ENCODE data around the gene DMAC2L.

The DMAC2L gene

DNA sequence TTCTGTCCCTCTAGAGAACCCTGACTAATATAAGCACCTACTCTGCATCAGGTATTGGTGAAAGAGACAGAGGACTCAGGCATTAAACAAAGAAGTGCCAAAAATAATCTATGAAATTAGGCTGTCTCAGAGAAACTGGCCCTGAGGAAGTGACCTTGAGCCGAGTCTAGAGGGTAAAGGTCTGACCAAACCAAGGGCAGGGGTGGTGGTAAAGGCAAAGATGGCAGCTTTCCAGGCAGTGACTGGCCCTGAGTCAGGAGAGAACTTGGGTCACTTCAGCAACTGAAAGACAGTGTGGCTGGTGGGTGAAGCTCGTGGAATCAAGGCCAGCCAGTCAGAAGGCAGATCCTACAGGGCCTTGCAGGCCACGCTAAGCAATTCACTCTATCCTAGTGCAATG lies 54.0 kb downstream of the DMAC2L start:
- H3K4me3 ChIP-seq = no peak overlapping the region
- no peak overlapping the region for H3K27ac ChIP-seq
- TF ChIP-seq CTCF (IDR thresholded peaks at IDR 0.05) = no peak
- no peak for DNase-seq (ENCODE audit: low spot score)

GRCh38 chr14:50366589-50366988 lies 54.5 kb downstream of the DMAC2L start:
- Histone ChIP-seq H3K27ac (no peak overlapping the region), H3K4me3 (no peak overlapping the region)
- no peak for DNase-seq (ENCODE audit: low spot score)
- TF ChIP-seq CTCF (IDR thresholded peaks at IDR 0.05) = no peak

GRCh38 chr14:50371546-50371945 lies 59.4 kb downstream of the DMAC2L start:
- DNase-seq (ENCODE audit: low spot score) = no peak
- no peak for TF ChIP-seq CTCF (IDR thresholded peaks at IDR 0.05)
- Histone ChIP-seq H3K27ac (no peak overlapping the region), H3K4me3 (no peak overlapping the region)

DNA sequence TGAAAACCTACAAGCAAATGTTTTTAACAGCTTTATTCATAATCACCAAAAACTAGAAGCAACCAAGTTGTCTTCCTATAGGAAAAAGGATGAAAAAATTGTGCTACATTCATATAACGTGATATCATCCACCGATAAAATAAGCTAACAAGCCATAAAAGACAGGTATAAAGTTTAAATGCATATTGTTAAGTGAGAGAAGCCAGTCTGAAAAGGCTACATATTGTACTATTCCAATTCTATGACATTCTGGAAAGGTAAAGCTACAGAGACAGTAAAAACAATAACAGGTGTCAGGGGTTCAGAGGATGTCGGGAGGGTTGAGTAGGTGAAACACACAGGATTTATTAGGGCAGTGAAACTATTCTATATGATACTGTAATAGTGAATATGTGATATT lies 61.8 kb downstream of the DMAC2L start:
- no peak overlapping the region for H3K27ac ChIP-seq
- H3K4me3 ChIP-seq = no peak overlapping the region
- no peak for TF ChIP-seq CTCF (IDR thresholded peaks at IDR 0.05)
- no peak for DNase-seq (ENCODE audit: low spot score)

DNA sequence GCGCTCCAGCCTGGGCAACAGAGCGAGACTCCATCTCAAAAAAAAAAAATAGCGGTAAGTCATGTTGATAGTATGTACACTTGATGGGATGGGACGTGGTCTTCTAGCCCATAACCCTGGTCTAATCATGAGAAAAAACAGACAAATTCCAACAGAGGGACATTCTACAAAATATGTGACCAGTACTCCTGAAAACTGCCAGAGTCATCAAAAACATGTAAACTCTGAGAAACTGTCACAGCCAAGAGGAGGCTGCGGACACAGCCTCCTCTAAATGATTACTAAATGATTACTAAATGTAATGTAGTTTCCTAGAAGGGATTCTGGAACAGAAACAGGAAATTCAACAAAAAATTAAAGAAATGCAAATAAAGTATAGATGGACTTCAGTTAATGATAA lies 63.6 kb downstream of the DMAC2L start:
- no peak overlapping the region for H3K4me3 ChIP-seq
- TF ChIP-seq CTCF (IDR thresholded peaks at IDR 0.05) = no peak
- no peak overlapping the region for H3K27ac ChIP-seq
- no peak for DNase-seq (ENCODE audit: low spot score)

Measured in coronary artery (tissue), 2 donors.